Measurements from ENCODE around the gene RC3H2. TPM values are rescaled to one million over a fixed set of nuclear protein-coding genes. Genes with fewer than 3 reads are reported as not detected.
A peak's percentile ranks its signal among the peaks of the same experiment; 100 is the strongest.
"Not testable (repeated sequence)": the region's sequence is repeated elsewhere in the genome, so short reads cannot be mapped to it uniquely, and the experiment has no call there.

Gene RC3H2
- total RNA-seq, 1 donor, result 52.5 TPM

- H3K27ac ChIP-seq (ENCODE audit: low read depth, low read length), result no peak overlapping the region
Observed at GRCh38 chr9:122812736-122813135, 92.4 kb downstream of the RC3H2 start.

GRCh38 chr9:122810306-122810946, 94.7 kb downstream of the RC3H2 start:
- Histone ChIP-seq H3K4me2 (ENCODE audit: insufficient read depth, low read length) (no peak overlapping the region), H3K27me3 (ENCODE audit: insufficient read depth, low read length) (no peaks in the 10 kb centered on the region), H3K27ac (ENCODE audit: low read depth, low read length) (no peak overlapping the region), H2AFZ (ENCODE audit: low read length) (no peak overlapping the region), H3K4me3 (ENCODE audit: insufficient read depth, low read length) (no peak overlapping the region), H3K4me1 (ENCODE audit: insufficient read depth, low read length) (no peaks in the 10 kb centered on the region), H3K9me3 (ENCODE audit: low read depth, low read length) (peaks cover 8% of the 10 kb centered on the region), H3K79me2 (ENCODE audit: insufficient read depth, low read length) (no peaks in the 10 kb centered on the region), H4K20me1 (ENCODE audit: insufficient read depth, low read length) (no peaks in the 10 kb centered on the region), H3K36me3 (ENCODE audit: insufficient read depth, low read length) (no peaks in the 10 kb centered on the region)
- TF ChIP-seq CTCF (IDR thresholded peaks at IDR 0.05; ENCODE audit: extremely low read depth, low read depth, low read length), result peak; percentile 76
- DNase-seq (ENCODE audit: insufficient read length, low spot score, missing footprints), result peak; percentile 89

More at GRCh38 chr9:122812736-122813135, 92.4 kb downstream of the RC3H2 start:
- Histone ChIP-seq H3K4me1 (ENCODE audit: insufficient read depth, low read length) (no peaks in the 10 kb centered on the region), H3K9me3 (ENCODE audit: low read depth, low read length) (no peaks in the 10 kb centered on the region), H4K20me1 (ENCODE audit: insufficient read depth, low read length) (no peaks in the 10 kb centered on the region), H3K4me3 (ENCODE audit: insufficient read depth, low read length) (no peak overlapping the region), H3K36me3 (ENCODE audit: insufficient read depth, low read length) (peaks cover 9% of the 10 kb centered on the region), H3K79me2 (ENCODE audit: insufficient read depth, low read length) (no peaks in the 10 kb centered on the region), H3K4me2 (ENCODE audit: insufficient read depth, low read length) (no peak overlapping the region), H2AFZ (ENCODE audit: low read length) (no peak overlapping the region), H3K27me3 (ENCODE audit: insufficient read depth, low read length) (no peaks in the 10 kb centered on the region)
- DNase-seq (ENCODE audit: insufficient read length, low spot score, missing footprints), result no peak
- TF ChIP-seq CTCF (IDR thresholded peaks at IDR 0.05; ENCODE audit: extremely low read depth, low read depth, low read length), result no peak

- not testable (repeated sequence) for DNase-seq (ENCODE audit: insufficient read length, low spot score, missing footprints); H3K9me3 ChIP-seq (ENCODE audit: low read depth, low read length); H3K36me3 ChIP-seq (ENCODE audit: insufficient read depth, low read length); H3K4me3 ChIP-seq (ENCODE audit: insufficient read depth, low read length); H4K20me1 ChIP-seq (ENCODE audit: insufficient read depth, low read length); H3K27ac ChIP-seq (ENCODE audit: low read depth, low read length); H2AFZ ChIP-seq (ENCODE audit: low read length); H3K4me2 ChIP-seq (ENCODE audit: insufficient read depth, low read length); H3K79me2 ChIP-seq (ENCODE audit: insufficient read depth, low read length); H3K4me1 ChIP-seq (ENCODE audit: insufficient read depth, low read length); H3K27me3 ChIP-seq (ENCODE audit: insufficient read depth, low read length)
Observed at GRCh38 chr9:122809261-122809660, 95.9 kb downstream of the RC3H2 start.

GRCh38 chr9:122808141-122808540, 97.0 kb downstream of the RC3H2 start:
- H3K4me2 ChIP-seq (ENCODE audit: insufficient read depth, low read length), result no peak overlapping the region
- H3K9me3 ChIP-seq (ENCODE audit: low read depth, low read length), result peaks cover 8% of the 10 kb centered on the region
- no peaks in the 10 kb centered on the region for H3K27me3 ChIP-seq (ENCODE audit: insufficient read depth, low read length)
- H3K4me3 ChIP-seq (ENCODE audit: insufficient read depth, low read length), result no peak overlapping the region
- no peaks in the 10 kb centered on the region for H4K20me1 ChIP-seq (ENCODE audit: insufficient read depth, low read length)
- no peaks in the 10 kb centered on the region for H3K4me1 ChIP-seq (ENCODE audit: insufficient read depth, low read length)
- no peak overlapping the region for H3K27ac ChIP-seq (ENCODE audit: low read depth, low read length)
- TF ChIP-seq CTCF (IDR thresholded peaks at IDR 0.05; ENCODE audit: extremely low read depth, low read depth, low read length), result no peak
- no peak for DNase-seq (ENCODE audit: insufficient read length, low spot score, missing footprints)
- H3K79me2 ChIP-seq (ENCODE audit: insufficient read depth, low read length), result no peaks in the 10 kb centered on the region
- H3K36me3 ChIP-seq (ENCODE audit: insufficient read depth, low read length), result no peaks in the 10 kb centered on the region
- no peak overlapping the region for H2AFZ ChIP-seq (ENCODE audit: low read length)
